ENCODE data around the gene HSPA4L. TPM values are rescaled to one million over a fixed set of nuclear protein-coding genes. Genes with fewer than 3 reads are reported as not detected.
A peak's percentile ranks its signal among the peaks of the same experiment; 100 is the strongest.

The HSPA4L gene
- total RNA-seq, 4 donors from 2014 or later, result 1.5 to 3.8 (median 2.8) TPM

DNA sequence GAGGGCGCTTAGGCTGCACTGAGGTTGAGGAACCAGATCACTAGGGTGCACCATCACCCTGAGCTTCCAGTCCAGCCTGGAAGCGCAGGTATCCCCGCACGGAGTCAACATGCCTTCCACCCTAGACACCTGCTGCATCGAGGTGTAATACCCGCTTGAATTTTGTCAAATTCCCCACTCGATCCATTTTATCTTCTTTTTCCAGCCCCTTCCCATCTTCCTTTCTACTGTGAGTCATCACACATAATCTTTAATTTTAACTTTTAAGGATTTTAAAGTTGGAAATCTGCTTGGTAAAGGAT, 99.4 kb downstream of the HSPA4L start:
- Histone ChIP-seq H3K4me3 (peak overlapping the region; percentile 62 to 86 (median 84)), H3K36me3 (no peaks in the 10 kb centered on the region), H3K27me3 (no peaks in the 10 kb centered on the region), H3K27ac (peak overlapping the region; percentile 77 to 91 (median 84)), H3K9me3 (no peaks in the 10 kb centered on the region), H3K4me1 (peaks cover 5 to 20% (median 11%) of the 10 kb centered on the region in 4 donors)
- intact Hi-C loops (cut with DNase I; ENCODE audit: low total_unique reads) (no loop called here), in situ Hi-C loops (cut with MboI; ENCODE audit: low pct_ligation_motif_present in 1 of 4, low pct_unique_long_range_greater_than_20kb in 1 of 4, low sequenced_read_pairs in 3 of 4) (loop anchor here in 1 of 4 donors (10.0 kb wide), 1 partner anchor 73 kb away; no protein-coding TSS in a partner anchor)
- no peak for DNase-seq
- 1 to 5% methylated on average over 6 to 7 of the region's 7 CpGs for WGBS, 2 donors (ENCODE audit: low coverage in 1 of 2)
- TF ChIP-seq, protein P1, sequence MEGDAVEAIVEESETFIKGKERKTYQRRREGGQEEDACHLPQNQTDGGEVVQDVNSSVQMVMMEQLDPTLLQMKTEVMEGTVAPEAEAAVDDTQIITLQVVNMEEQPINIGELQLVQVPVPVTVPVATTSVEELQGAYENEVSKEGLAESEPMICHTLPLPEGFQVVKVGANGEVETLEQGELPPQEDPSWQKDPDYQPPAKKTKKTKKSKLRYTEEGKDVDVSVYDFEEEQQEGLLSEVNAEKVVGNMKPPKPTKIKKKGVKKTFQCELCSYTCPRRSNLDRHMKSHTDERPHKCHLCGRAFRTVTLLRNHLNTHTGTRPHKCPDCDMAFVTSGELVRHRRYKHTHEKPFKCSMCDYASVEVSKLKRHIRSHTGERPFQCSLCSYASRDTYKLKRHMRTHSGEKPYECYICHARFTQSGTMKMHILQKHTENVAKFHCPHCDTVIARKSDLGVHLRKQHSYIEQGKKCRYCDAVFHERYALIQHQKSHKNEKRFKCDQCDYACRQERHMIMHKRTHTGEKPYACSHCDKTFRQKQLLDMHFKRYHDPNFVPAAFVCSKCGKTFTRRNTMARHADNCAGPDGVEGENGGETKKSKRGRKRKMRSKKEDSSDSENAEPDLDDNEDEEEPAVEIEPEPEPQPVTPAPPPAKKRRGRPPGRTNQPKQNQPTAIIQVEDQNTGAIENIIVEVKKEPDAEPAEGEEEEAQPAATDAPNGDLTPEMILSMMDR (IDR thresholded peaks at IDR 0.05), result no peak
- TF ChIP-seq POLR2AphosphoS5 (IDR thresholded peaks at IDR 0.05), result no peak

DNA sequence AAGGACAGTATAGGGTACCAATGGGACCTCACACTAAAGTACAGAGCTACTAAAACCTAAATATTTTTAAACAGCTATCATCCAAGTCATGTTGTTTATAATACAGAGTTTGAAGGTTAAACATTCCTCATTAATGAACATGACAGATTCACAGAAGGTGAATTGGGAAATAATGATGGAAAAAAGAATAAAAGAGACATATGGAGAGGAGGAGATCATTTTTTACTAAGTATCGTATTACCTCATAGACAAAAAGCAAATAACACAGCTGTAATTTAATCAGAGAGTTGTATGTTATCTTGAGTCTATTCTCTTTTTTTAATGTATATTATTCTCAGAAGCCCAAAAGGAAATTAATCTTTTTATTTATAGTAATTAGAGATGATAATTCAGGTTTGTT, 106.4 kb downstream of the HSPA4L start:
- no peaks in the 10 kb centered on the region for H3K36me3 ChIP-seq
- intact Hi-C loops (cut with DNase I; ENCODE audit: low total_unique reads) (no loop called here), in situ Hi-C loops (cut with MboI; ENCODE audit: low pct_ligation_motif_present in 1 of 4, low pct_unique_long_range_greater_than_20kb in 1 of 4, low sequenced_read_pairs in 3 of 4) (loop anchor here in 1 of 4 donors (10.0 kb wide), 1 partner anchor 66 kb away; no protein-coding TSS in a partner anchor)
- H3K27me3 ChIP-seq, result no peaks in the 10 kb centered on the region
- no peaks in the 10 kb centered on the region for H3K9me3 ChIP-seq
- H3K4me3 ChIP-seq, result no peak overlapping the region
- 94 to 95% methylated on average over 1 of the region's 1 CpG for WGBS, 2 donors (ENCODE audit: low coverage in 1 of 2)
- TF ChIP-seq POLR2AphosphoS5 (IDR thresholded peaks at IDR 0.05) (no peak), POLR2A (IDR thresholded peaks at IDR 0.05) (no peak), EP300 (IDR thresholded peaks at IDR 0.05; ENCODE audit: low read depth) (no peak)
- TF ChIP-seq, protein P1 (IDR thresholded peaks at IDR 0.05), result no peak
- no peak overlapping the region for H3K27ac ChIP-seq
- no peaks in the 10 kb centered on the region for H3K4me1 ChIP-seq
- DNase-seq, result no peak

DNA sequence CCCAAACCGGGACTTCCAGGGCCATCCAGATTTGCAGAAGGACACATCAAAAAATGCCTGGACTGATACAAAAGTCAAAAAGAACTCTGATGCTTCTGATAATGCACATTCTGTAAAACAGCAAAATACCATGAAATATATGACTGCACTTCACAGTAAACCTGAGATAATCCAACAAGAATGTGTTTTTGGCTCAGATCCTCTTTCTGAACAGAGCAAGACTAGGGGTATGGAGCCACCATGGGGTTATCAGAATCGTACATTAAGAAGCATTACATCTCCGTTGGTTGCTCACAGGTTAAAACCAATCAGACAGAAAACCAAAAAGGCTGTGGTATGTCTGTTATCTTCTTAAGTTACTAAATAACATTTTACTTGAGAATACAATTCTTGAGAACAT, 107.8 kb downstream of the HSPA4L start:
- TF ChIP-seq POLR2A (IDR thresholded peaks at IDR 0.05) (no peak), POLR2AphosphoS5 (IDR thresholded peaks at IDR 0.05) (no peak), EP300 (IDR thresholded peaks at IDR 0.05; ENCODE audit: low read depth) (no peak)
- TF ChIP-seq, protein P1 (IDR thresholded peaks at IDR 0.05), result no peak
- no peaks in the 10 kb centered on the region for H3K9me3 ChIP-seq
- WGBS, 2 donors (ENCODE audit: low coverage in 1 of 2), result 85 to 94% methylated on average over 2 to 3 of the region's 3 CpGs
- no peaks in the 10 kb centered on the region for H3K4me1 ChIP-seq
- no peak overlapping the region for H3K4me3 ChIP-seq
- H3K36me3 ChIP-seq, result no peaks in the 10 kb centered on the region
- no peaks in the 10 kb centered on the region for H3K27me3 ChIP-seq
- no peak for DNase-seq
- no peak overlapping the region for H3K27ac ChIP-seq
- in situ Hi-C loops (cut with MboI; ENCODE audit: low pct_ligation_motif_present in 1 of 4, low pct_unique_long_range_greater_than_20kb in 1 of 4, low sequenced_read_pairs in 3 of 4), result loop anchor here in 1 of 4 donors (10.0 kb wide), 1 partner anchor 65 kb away; no protein-coding TSS in a partner anchor
- intact Hi-C loops (cut with DNase I; ENCODE audit: low total_unique reads), result no loop called here

Other genes with a start within 250 kb of the HSPA4L start
- 1 to 10 TPM; 4.1 to 6.0 (median 4.8) TPM for gene INTU, start 149.4 kb upstream of the HSPA4L start, total RNA-seq
- gene SLC25A31, start 51.9 kb upstream of the HSPA4L start, total RNA-seq, result not detected
- gene PLK4, start 98.6 kb downstream of the HSPA4L start, total RNA-seq, result 10 to 100 TPM in 1 of 4 donors, 1 to 10 TPM in 2, not detected in 1; 1.4 to 27.3 (median 2.3) TPM
- gene MFSD8, start 182.9 kb downstream of the HSPA4L start, total RNA-seq, result 10 to 100 TPM; 26.6 to 50.5 (median 34.4) TPM
- 10 to 100 TPM; 13.7 to 22.3 (median 16.0) TPM for gene ABHD18, start 183.1 kb downstream of the HSPA4L start, total RNA-seq